ENCODE measurements around the gene REG4.
"Not testable (repeated sequence)": the region's sequence is repeated elsewhere in the genome, so short reads cannot be mapped to it uniquely, and the experiment has no call there.

The REG4 gene

GRCh38 chr1:119811387-119811786 lies at the start of gene REG4:
Gene REG4, minus strand, starts transcription at chr1:119811460. Its CDS starts 2,691 bp downstream, at chr1:119808769.
- no peak within 1 kb of the TSS for H3K27ac ChIP-seq (ENCODE audit: low read length)
- no peaks in the 10 kb centered on the region for H3K79me2 ChIP-seq (ENCODE audit: insufficient read depth, low read length)
- H3K4me1 ChIP-seq (ENCODE audit: insufficient read depth, low read length), result peaks cover 9% of the 10 kb centered on the region; the same call in 1 of the 2 replicates
- H3K36me3 ChIP-seq (ENCODE audit: insufficient read depth, low read length), result no peaks in the 10 kb centered on the region
- no peaks in the 10 kb centered on the region for H4K20me1 ChIP-seq (ENCODE audit: insufficient read depth, low read length)
- no peak within 1 kb of the TSS for H2AFZ ChIP-seq (ENCODE audit: low read depth, low read length)
- H3K4me2 ChIP-seq (ENCODE audit: insufficient read depth, low read length), result no peak within 1 kb of the TSS
- TF ChIP-seq CTCF (IDR thresholded peaks at IDR 0.05; ENCODE audit: borderline replicate concordance, extremely low read depth, low read length, poor library complexity, severe bottlenecking) (no peak), EZH2 (IDR thresholded peaks at IDR 0.05; ENCODE audit: borderline replicate concordance, low read depth, low read length, severe bottlenecking) (no peak)
- H3K9me3 ChIP-seq (ENCODE audit: insufficient read depth, low read length, severe bottlenecking), result no peaks in the 10 kb centered on the region
- peaks cover 6% of the 10 kb centered on the region for H3K27me3 ChIP-seq (ENCODE audit: insufficient read depth, low read length, poor library complexity)
- DNase-seq, result no peak
- ATAC-seq (ENCODE audit: insufficient read depth, low read depth), result no peak
- H3K4me3 ChIP-seq (ENCODE audit: low read depth in 1 of 2, low read length in 2 of 2), result no peak within 1 kb of the TSS
- no peak within 1 kb of the TSS for H3K9ac ChIP-seq (ENCODE audit: low read depth, low read length)

DNA sequence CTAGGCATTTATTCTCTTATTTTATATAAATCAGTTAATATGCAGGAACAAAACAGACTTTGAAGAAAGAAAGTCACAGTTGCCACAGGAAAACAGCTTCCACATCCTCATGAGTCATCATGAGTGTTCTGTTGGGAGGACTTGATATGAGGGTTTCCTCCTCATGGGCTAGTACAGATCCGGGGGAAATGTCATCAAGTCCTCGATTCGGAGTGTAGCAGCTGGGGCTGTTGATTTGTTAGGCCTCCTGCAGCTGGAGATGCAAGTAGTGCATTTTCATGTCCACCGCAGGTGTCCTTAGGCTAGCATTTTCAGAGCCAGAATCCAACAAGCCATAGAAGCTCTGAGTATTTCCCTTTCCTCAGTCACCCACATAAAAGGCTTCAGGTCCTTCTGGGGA lies 48.4 kb upstream of the REG4 start:
- H2AFZ ChIP-seq (ENCODE audit: low read depth, low read length), result peak overlapping the region; percentile 58; the same call in 1 of the 2 replicates
- H3K79me2 ChIP-seq (ENCODE audit: insufficient read depth, low read length), result no peaks in the 10 kb centered on the region
- ATAC-seq (ENCODE audit: insufficient read depth, low read depth) (peak; percentile 100), DNase-seq (peak; percentile 83)
- peak overlapping the region; percentile 31 for H3K4me2 ChIP-seq (ENCODE audit: insufficient read depth, low read length)
- H3K36me3 ChIP-seq (ENCODE audit: insufficient read depth, low read length), result no peaks in the 10 kb centered on the region
- H3K27me3 ChIP-seq (ENCODE audit: insufficient read depth, low read length, poor library complexity), result no peaks in the 10 kb centered on the region
- H3K27ac ChIP-seq (ENCODE audit: low read length), result peak overlapping the region; percentile 89
- H3K9me3 ChIP-seq (ENCODE audit: insufficient read depth, low read length, severe bottlenecking), result no peaks in the 10 kb centered on the region
- TF ChIP-seq CTCF (IDR thresholded peaks at IDR 0.05; ENCODE audit: borderline replicate concordance, extremely low read depth, low read length, poor library complexity, severe bottlenecking), result no peak
- TF ChIP-seq EZH2 (IDR thresholded peaks at IDR 0.05; ENCODE audit: borderline replicate concordance, low read depth, low read length, severe bottlenecking), result no peak
- peaks cover 34% of the 10 kb centered on the region for H3K4me1 ChIP-seq (ENCODE audit: insufficient read depth, low read length)
- no peaks in the 10 kb centered on the region for H4K20me1 ChIP-seq (ENCODE audit: insufficient read depth, low read length)
- no peak overlapping the region for H3K4me3 ChIP-seq (ENCODE audit: low read depth in 1 of 2, low read length in 2 of 2)
- peak overlapping the region; percentile 37; the same call in 1 of the 2 replicates for H3K9ac ChIP-seq (ENCODE audit: low read depth, low read length)

DNA sequence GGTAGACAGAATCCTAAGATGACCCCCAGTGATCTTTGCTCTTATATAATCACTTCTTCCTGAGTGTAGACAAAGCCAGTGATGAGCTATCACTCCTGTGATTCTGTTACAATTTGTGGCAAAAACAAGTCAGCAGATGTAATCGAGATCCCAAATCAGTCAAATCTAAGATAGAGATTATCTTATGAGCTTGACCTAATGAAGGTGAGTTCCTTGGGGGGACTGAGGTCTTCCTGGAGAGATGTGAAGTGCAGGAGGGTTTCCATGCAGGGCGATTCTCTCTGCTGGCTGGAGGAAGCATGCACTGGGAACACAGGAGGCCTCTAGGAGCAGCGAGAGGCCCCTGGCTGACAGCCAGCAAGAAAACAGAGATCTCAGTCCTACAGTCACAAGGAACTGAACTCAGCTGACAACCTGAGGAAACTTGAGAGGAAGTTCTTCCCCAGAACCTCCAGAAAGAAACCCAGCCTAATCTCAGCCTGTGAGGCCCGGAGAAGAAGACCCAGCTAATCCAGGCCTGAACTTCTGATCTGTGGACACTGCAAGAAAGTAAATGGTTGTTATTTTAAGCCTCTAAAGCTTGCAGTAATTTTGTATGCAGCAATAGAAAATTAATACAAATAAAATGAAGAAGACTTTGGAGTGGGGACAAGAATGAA lies 47.4 kb upstream of the REG4 start:
- ATAC-seq (ENCODE audit: insufficient read depth, low read depth); H3K36me3 ChIP-seq (ENCODE audit: insufficient read depth, low read length); H3K79me2 ChIP-seq (ENCODE audit: insufficient read depth, low read length); H4K20me1 ChIP-seq (ENCODE audit: insufficient read depth, low read length); H3K9me3 ChIP-seq (ENCODE audit: insufficient read depth, low read length, severe bottlenecking); H3K27me3 ChIP-seq (ENCODE audit: insufficient read depth, low read length, poor library complexity); H3K4me3 ChIP-seq (ENCODE audit: low read depth in 1 of 2, low read length in 2 of 2): not testable (repeated sequence)
- peak overlapping the region; percentile 58 for H2AFZ ChIP-seq (ENCODE audit: low read depth, low read length)
- peak; percentile 31 for DNase-seq
- H3K27ac ChIP-seq (ENCODE audit: low read length), result peak overlapping the region; percentile 89
- H3K4me2 ChIP-seq (ENCODE audit: insufficient read depth, low read length), result peak overlapping the region; percentile 31; the same call in 1 of the 2 replicates
- H3K9ac ChIP-seq (ENCODE audit: low read depth, low read length), result peak overlapping the region; percentile 37; the same call in 1 of the 2 replicates
- H3K4me1 ChIP-seq (ENCODE audit: insufficient read depth, low read length), result peaks cover 34% of the 10 kb centered on the region

GRCh38 chr1:119858126-119858525 lies 46.9 kb upstream of the REG4 start:
- Histone ChIP-seq H4K20me1 (ENCODE audit: insufficient read depth, low read length) (no peaks in the 10 kb centered on the region), H2AFZ (ENCODE audit: low read depth, low read length) (no peak overlapping the region; the same call in 1 of the 2 replicates), H3K4me3 (ENCODE audit: low read depth in 1 of 2, low read length in 2 of 2) (no peak overlapping the region), H3K9me3 (ENCODE audit: insufficient read depth, low read length, severe bottlenecking) (no peaks in the 10 kb centered on the region), H3K79me2 (ENCODE audit: insufficient read depth, low read length) (no peaks in the 10 kb centered on the region), H3K27ac (ENCODE audit: low read length) (peak overlapping the region; percentile 89), H3K27me3 (ENCODE audit: insufficient read depth, low read length, poor library complexity) (no peaks in the 10 kb centered on the region), H3K9ac (ENCODE audit: low read depth, low read length) (no peak overlapping the region), H3K4me1 (ENCODE audit: insufficient read depth, low read length) (peaks cover 34% of the 10 kb centered on the region), H3K4me2 (ENCODE audit: insufficient read depth, low read length) (no peak overlapping the region), H3K36me3 (ENCODE audit: insufficient read depth, low read length) (no peaks in the 10 kb centered on the region)
- ATAC-seq (ENCODE audit: insufficient read depth, low read depth) (no peak), DNase-seq (no peak)
- TF ChIP-seq EZH2 (IDR thresholded peaks at IDR 0.05; ENCODE audit: borderline replicate concordance, low read depth, low read length, severe bottlenecking) (no peak), CTCF (IDR thresholded peaks at IDR 0.05; ENCODE audit: borderline replicate concordance, extremely low read depth, low read length, poor library complexity, severe bottlenecking) (no peak)

Measured in DND-41 (cell line).